Occipital lobe (tissue), 2 donors: Measurements from ENCODE around the gene RASSF5. TPM values are rescaled to one million over a fixed set of nuclear protein-coding genes. Genes with fewer than 3 reads are reported as not detected.

Source experiments
- DNase-seq: peaks from one replicate; lab custom pipeline; 2025; lab: John Stamatoyannopoulos, UW
- total RNA-seq: library from RNA; depleted of rRNA; stranded (reverse); fragments of >200 nt; gene quantifications from one replicate; pipeline ENCODE4 v1.2.3, GENCODE V29; 2014

Gene RASSF5
- total RNA-seq, 1 donor from 2014 or later, result 0.62 TPM

- DNase-seq, result peak; percentile 58
Observed at GRCh38 chr1:206544562-206545257, 37.4 kb downstream of the RASSF5 start.

GRCh38 chr1:206545351-206545750, 38.0 kb downstream of the RASSF5 start:
- no peak for DNase-seq

GRCh38 chr1:206547104-206547503, 39.8 kb downstream of the RASSF5 start:
- no peak for DNase-seq

- DNase-seq, result no peak
Observed at GRCh38 chr1:206550446-206550845, 43.1 kb downstream of the RASSF5 start.

- DNase-seq, result no peak
Observed at GRCh38 chr1:206551296-206551985, 44.1 kb downstream of the RASSF5 start.

GRCh38 chr1:206551986-206552326, 44.6 kb downstream of the RASSF5 start:
- no peak for DNase-seq

GRCh38 chr1:206554211-206554610, 46.9 kb downstream of the RASSF5 start:
- no peak for DNase-seq

GRCh38 chr1:206554701-206555472, 47.6 kb downstream of the RASSF5 start:
- no peak for DNase-seq

GRCh38 chr1:206555473-206555935, 48.2 kb downstream of the RASSF5 start:
- DNase-seq, result peak; percentile 71

GRCh38 chr1:206556047-206556749, 48.9 kb downstream of the RASSF5 start:
- DNase-seq, result no peak

GRCh38 chr1:206556750-206557635, 49.7 kb downstream of the RASSF5 start:
- peak; percentile 62 for DNase-seq

- no peak for DNase-seq
Observed at GRCh38 chr1:206557636-206558473, 50.5 kb downstream of the RASSF5 start.

GRCh38 chr1:206558794-206559671, 51.7 kb downstream of the RASSF5 start:
- no peak for DNase-seq

GRCh38 chr1:206559672-206559995, 52.3 kb downstream of the RASSF5 start:
- no peak for DNase-seq

GRCh38 chr1:206560007-206560716, 52.8 kb downstream of the RASSF5 start:
- no peak for DNase-seq

GRCh38 chr1:206563367-206564207, 56.3 kb downstream of the RASSF5 start:
- no peak for DNase-seq

GRCh38 chr1:206565995-206566394, 58.7 kb downstream of the RASSF5 start:
- no peak for DNase-seq
